ENCODE results near the gene HP1BP3. TPM values are rescaled to one million over a fixed set of nuclear protein-coding genes. Genes with fewer than 3 reads are reported as not detected.

The HP1BP3 gene
- total and polyA plus RNA-seq, 2 of the 4 experiments (the other 2 are of a cell fraction): 88.4 to 151 TPM

DNA sequence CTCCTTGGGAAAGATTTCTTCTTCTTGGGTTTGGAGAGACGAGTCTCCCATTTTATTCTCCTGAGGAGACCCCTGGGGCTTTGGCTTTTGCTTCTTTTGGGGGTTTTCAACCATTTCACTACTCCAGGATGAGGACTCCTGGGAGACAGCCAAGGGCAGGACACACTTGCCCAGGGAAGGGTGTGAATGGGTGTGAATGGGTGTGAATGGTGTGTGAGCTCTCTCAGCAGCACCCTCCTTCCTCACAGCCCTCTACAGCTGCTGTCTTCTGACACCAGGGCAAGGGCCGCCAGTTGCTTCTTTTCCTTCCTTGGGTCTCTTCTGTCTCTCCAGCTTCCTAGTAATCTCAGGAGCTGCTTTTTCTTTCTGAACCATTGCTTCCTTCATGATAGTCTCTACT lies 93.5 kb downstream of the HP1BP3 start (continued):
- TF ChIP-seq MXI1 (IDR thresholded peaks at IDR 0.05; ENCODE audit: borderline replicate concordance, low read depth, low read length): no peak
- TF ChIP-seq BHLHE40 (IDR thresholded peaks at IDR 0.05; ENCODE audit: low read depth, low read length): no peak
- no peak for TF ChIP-seq CHD1 (IDR thresholded peaks at IDR 0.05; ENCODE audit: low read depth, low read length)
- no peak for TF ChIP-seq MAZ (IDR thresholded peaks at IDR 0.05; ENCODE audit: borderline replicate concordance, low read depth, low read length)
- no peak for TF ChIP-seq CEBPB (IDR thresholded peaks at IDR 0.05; ENCODE audit: low read depth, low read length)
- no peak for TF ChIP-seq SMC3 (IDR thresholded peaks at IDR 0.05; ENCODE audit: low read depth, low read length)
- TF ChIP-seq FOS (IDR thresholded peaks at IDR 0.05; ENCODE audit: low read depth, low read length): no peak

Other genes starting within 250 kb of the HP1BP3 start
- not detected in 2 replicates for gene FAM43B, start 234.7 kb downstream of the HP1BP3 start, total RNA-seq (2012; rRNA removed)
- gene FAM43B, start 234.7 kb downstream of the HP1BP3 start, polyA plus RNA-seq (2012; rRNA removed): 0.05 and 0.09 TPM in 2 replicates
- gene CDA, start 198.2 kb downstream of the HP1BP3 start, total RNA-seq (2012; rRNA removed): 0.90 and 1.4 TPM in 2 replicates
- gene CDA, start 198.2 kb downstream of the HP1BP3 start, polyA plus RNA-seq (2012; rRNA removed): 9.4 and 10.7 TPM in 2 replicates
- gene PINK1, start 153.8 kb downstream of the HP1BP3 start, total RNA-seq (2012; rRNA removed): 52.9 and 55.3 TPM in 2 replicates
- 55.2 and 57.8 TPM in 2 replicates for gene PINK1, start 153.8 kb downstream of the HP1BP3 start, polyA plus RNA-seq (2012; rRNA removed)
- 155 and 179 TPM in 2 replicates for gene DDOST, start 125.9 kb downstream of the HP1BP3 start, total RNA-seq (2012; rRNA removed)
- gene DDOST, start 125.9 kb downstream of the HP1BP3 start, polyA plus RNA-seq (2012; rRNA removed): 414 and 477 TPM in 2 replicates
- gene KIF17, start 69.3 kb downstream of the HP1BP3 start, total RNA-seq (2012; rRNA removed): 4.5 and 4.7 TPM in 2 replicates
- 5.7 and 6.5 TPM in 2 replicates for gene KIF17, start 69.3 kb downstream of the HP1BP3 start, polyA plus RNA-seq (2012; rRNA removed)
- 6.7 and 7.2 TPM in 2 replicates for gene SH2D5, start 54.6 kb downstream of the HP1BP3 start, total RNA-seq (2012; rRNA removed)
- 13.5 and 14.4 TPM in 2 replicates for gene SH2D5, start 54.6 kb downstream of the HP1BP3 start, polyA plus RNA-seq (2012; rRNA removed)